ENCODE results near the gene UHRF1. TPM values are rescaled to one million over a fixed set of nuclear protein-coding genes. Genes with fewer than 3 reads are reported as not detected.

UHRF1 gene
- total RNA-seq, 6 experiments from 2014 or later = 0.17 to 3.8 (median 0.82) TPM

DNA sequence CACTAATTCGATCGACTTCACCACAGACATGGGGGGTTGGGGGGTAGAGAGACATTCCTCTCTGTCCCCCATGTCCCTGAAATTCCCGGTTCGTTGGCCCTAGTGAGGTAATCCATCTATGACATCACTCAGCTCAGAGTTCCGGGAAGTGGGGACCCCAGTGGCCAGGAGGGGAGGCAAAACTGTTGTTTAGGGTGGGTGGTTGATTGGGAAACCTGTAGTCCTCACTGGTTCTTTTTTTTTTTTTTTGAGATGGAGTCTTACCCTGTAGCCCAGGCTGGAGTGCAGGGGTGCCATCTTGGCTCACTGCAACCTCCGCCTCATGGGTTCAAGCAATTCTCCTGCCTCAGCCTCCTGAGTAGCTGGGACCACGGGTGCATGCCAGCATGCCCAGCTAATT is 6.5 kb upstream of the UHRF1 start, which contains the start of gene ARRDC5:
Gene ARRDC5 (minus strand): TSS at position 101 of the 400 bp plus-strand sequence. CDS start 71 bp downstream, at position 30.
- intact Hi-C loops (cut with DNase I) = no loop called here
- DNase-seq = no peak

DNA sequence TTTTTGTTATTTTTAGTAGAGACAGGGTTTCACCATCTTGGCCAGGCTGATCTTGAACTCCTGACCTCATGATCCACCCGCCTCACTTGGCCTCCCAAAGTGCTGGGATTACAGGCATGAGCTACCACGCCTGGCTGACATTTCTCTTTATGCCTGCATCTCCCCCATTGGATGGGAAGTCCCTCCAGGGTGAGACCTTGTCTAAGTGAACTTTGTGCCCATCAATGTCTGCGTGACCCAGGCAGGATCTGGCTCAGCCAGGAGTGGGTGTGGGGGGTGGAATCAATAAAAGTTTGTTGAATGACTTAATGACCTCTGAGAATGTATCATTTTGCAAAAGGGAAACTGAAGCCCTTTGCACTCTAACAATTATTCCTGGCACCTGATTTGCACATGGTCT is 4.8 kb upstream of the UHRF1 start:
- no peak overlapping the region for H3K27ac ChIP-seq
- ATAC-seq (peak; percentile 40 to 94 (median 72)), DNase-seq (peak in 1 of 3 donors; percentile 37)
- peaks cover 0 to 4% (median 0%) of the 10 kb centered on the region in 4 donors for H3K4me1 ChIP-seq
- no peaks in the 10 kb centered on the region for H3K9me3 ChIP-seq
- WGBS (ENCODE audit: insufficient coverage, low coverage, low lambda C conversion rate, missing lambda C conversion rate) = 24% methylated on average over 3 of the region's 3 CpGs
- intact Hi-C loops (cut with DNase I) = no loop called here
- no peaks in the 10 kb centered on the region for H3K27me3 ChIP-seq
- TF ChIP-seq POLR2A (IDR thresholded peaks at IDR 0.05) = no peak
- H3K4me3 ChIP-seq = no peak overlapping the region
- no peaks in the 10 kb centered on the region for H3K36me3 ChIP-seq

More for the DNA sequence above, 6.5 kb upstream of the UHRF1 start, which contains the start of gene ARRDC5:
- Histone ChIP-seq H3K36me3 (no peaks in the 10 kb centered on the region), H3K27me3 (no peaks in the 10 kb centered on the region), H3K27ac (no peak within 1 kb of the TSS), H3K9me3 (no peaks in the 10 kb centered on the region), H3K4me3 (no peak within 1 kb of the TSS), H3K4me1 (no peaks in the 10 kb centered on the region)
- ATAC-seq = no peak
- TF ChIP-seq, protein P1, sequence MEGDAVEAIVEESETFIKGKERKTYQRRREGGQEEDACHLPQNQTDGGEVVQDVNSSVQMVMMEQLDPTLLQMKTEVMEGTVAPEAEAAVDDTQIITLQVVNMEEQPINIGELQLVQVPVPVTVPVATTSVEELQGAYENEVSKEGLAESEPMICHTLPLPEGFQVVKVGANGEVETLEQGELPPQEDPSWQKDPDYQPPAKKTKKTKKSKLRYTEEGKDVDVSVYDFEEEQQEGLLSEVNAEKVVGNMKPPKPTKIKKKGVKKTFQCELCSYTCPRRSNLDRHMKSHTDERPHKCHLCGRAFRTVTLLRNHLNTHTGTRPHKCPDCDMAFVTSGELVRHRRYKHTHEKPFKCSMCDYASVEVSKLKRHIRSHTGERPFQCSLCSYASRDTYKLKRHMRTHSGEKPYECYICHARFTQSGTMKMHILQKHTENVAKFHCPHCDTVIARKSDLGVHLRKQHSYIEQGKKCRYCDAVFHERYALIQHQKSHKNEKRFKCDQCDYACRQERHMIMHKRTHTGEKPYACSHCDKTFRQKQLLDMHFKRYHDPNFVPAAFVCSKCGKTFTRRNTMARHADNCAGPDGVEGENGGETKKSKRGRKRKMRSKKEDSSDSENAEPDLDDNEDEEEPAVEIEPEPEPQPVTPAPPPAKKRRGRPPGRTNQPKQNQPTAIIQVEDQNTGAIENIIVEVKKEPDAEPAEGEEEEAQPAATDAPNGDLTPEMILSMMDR (IDR thresholded peaks at IDR 0.05) = no peak
- TF ChIP-seq POLR2A (IDR thresholded peaks at IDR 0.05) = no peak
- 71% methylated on average over 6 of the region's 7 CpGs for WGBS (ENCODE audit: insufficient coverage, low coverage, low lambda C conversion rate, missing lambda C conversion rate)

GRCh38 chr19:4906963-4907362 is 2.3 kb upstream of the UHRF1 start:
- Histone ChIP-seq H3K36me3 (no peaks in the 10 kb centered on the region), H3K27me3 (no peaks in the 10 kb centered on the region), H3K4me1 (peaks cover 0 to 13% (median 0%) of the 10 kb centered on the region in 4 donors), H3K9me3 (no peaks in the 10 kb centered on the region), H3K4me3 (no peak overlapping the region), H3K27ac (no peak overlapping the region)
- DNase-seq (no peak), ATAC-seq (no peak)
- intact Hi-C loops (cut with DNase I) = no loop called here
- TF ChIP-seq POLR2A (IDR thresholded peaks at IDR 0.05) = no peak
- WGBS (ENCODE audit: insufficient coverage, low coverage, low lambda C conversion rate, missing lambda C conversion rate) = 80% methylated on average over 5 of the region's 8 CpGs

GRCh38 chr19:4908360-4908759 is 941 bp upstream of the UHRF1 start:
- H3K4me3 ChIP-seq = no peak overlapping the region
- H3K9me3 ChIP-seq = no peaks in the 10 kb centered on the region
- intact Hi-C loops (cut with DNase I) = no loop called here
- no peak overlapping the region for H3K27ac ChIP-seq
- DNase-seq (no peak), ATAC-seq (no peak)
- no peak for TF ChIP-seq POLR2A (IDR thresholded peaks at IDR 0.05)
- TF ChIP-seq, protein P1 (IDR thresholded peaks at IDR 0.05) = no peak
- H3K36me3 ChIP-seq = no peaks in the 10 kb centered on the region
- no peaks in the 10 kb centered on the region for H3K27me3 ChIP-seq
- H3K4me1 ChIP-seq = peaks cover 0 to 13% (median 0%) of the 10 kb centered on the region in 4 donors
- 74% methylated on average over 4 of the region's 5 CpGs for WGBS (ENCODE audit: insufficient coverage, low coverage, low lambda C conversion rate, missing lambda C conversion rate)

- ATAC-seq = no peak
- no peak for TF ChIP-seq POLR2A (IDR thresholded peaks at IDR 0.05)
- TF ChIP-seq, protein P1 (IDR thresholded peaks at IDR 0.05) = no peak
- no peak for DNase-seq
- intact Hi-C loops (cut with DNase I) = no loop called here
- 82% methylated on average over 10 of the region's 15 CpGs for WGBS (ENCODE audit: insufficient coverage, low coverage, low lambda C conversion rate, missing lambda C conversion rate)
- H3K36me3 ChIP-seq = no peaks in the 10 kb centered on the region
- no peak overlapping the region for H3K27ac ChIP-seq
- no peak overlapping the region for H3K4me3 ChIP-seq
- H3K9me3 ChIP-seq = no peaks in the 10 kb centered on the region
- H3K27me3 ChIP-seq = no peaks in the 10 kb centered on the region
- H3K4me1 ChIP-seq = peaks cover 0 to 13% (median 0%) of the 10 kb centered on the region in 4 donors
Observed at GRCh38 chr19:4908781-4909155, 533 bp upstream of the UHRF1 start.
